ENCODE measurements around the gene SH3GL3.

Gene SH3GL3

GRCh38 chr15:83435202-83435601, 11.9 kb upstream of the SH3GL3 start:
- Histone ChIP-seq H3K4me1 (ENCODE audit: insufficient read depth, low read length, severe bottlenecking) (no peaks in the 10 kb centered on the region), H3K36me3 (ENCODE audit: insufficient read depth, low read length) (no peaks in the 10 kb centered on the region), H3K9ac (ENCODE audit: low read length) (no peak overlapping the region), H3K4me3 (ENCODE audit: low read depth, low read length, poor library complexity, severe bottlenecking) (no peak overlapping the region), H3F3A (ENCODE audit: insufficient read depth, low read length) (no peaks in the 10 kb centered on the region), H3K27ac (ENCODE audit: low read depth, low read length, poor library complexity, severe bottlenecking) (no peak overlapping the region), H3K79me2 (ENCODE audit: insufficient read depth, low read length) (no peaks in the 10 kb centered on the region), H3K27me3 (ENCODE audit: insufficient read depth, low read length) (no peaks in the 10 kb centered on the region), H3K9me3 (ENCODE audit: low read length) (no peaks in the 10 kb centered on the region), H2AFZ (ENCODE audit: low read length) (no peak overlapping the region), H4K20me1 (ENCODE audit: insufficient read depth, low read length) (no peaks in the 10 kb centered on the region), H3K4me2 (ENCODE audit: low read length) (no peak overlapping the region), H3K9me2 (ENCODE audit: low read depth, low read length) (no peaks in the 10 kb centered on the region)
- TF ChIP-seq CTCF (IDR thresholded peaks at IDR 0.05; ENCODE audit: low read length) (no peak), EZH2 (IDR thresholded peaks at IDR 0.05; ENCODE audit: borderline replicate concordance, low read length) (no peak)

DNA sequence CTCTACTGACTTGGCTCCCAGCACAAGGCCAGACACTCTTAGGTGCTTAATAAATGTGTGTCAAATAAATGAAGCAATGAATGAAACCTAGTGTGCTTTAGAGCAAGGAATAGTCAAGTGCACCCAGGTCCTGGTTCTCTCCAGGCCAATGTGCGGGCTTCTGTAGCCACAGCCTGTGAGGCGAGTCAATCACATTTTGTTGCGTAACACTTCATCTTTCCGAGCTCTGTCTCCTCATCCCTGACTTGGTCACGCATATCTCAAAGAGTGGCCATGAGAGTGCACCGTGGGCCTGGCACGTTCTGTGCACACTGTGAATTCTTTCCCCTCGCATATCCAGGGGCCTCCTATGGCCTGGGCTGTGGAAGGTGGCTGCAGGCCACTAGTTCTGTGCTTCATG, 11.4 kb upstream of the SH3GL3 start:
- TF ChIP-seq EZH2 (IDR thresholded peaks at IDR 0.05; ENCODE audit: borderline replicate concordance, low read length) (no peak), CTCF (IDR thresholded peaks at IDR 0.05; ENCODE audit: low read length) (no peak)
- H3K27ac ChIP-seq (ENCODE audit: low read depth, low read length, poor library complexity, severe bottlenecking): no peak overlapping the region

DNA sequence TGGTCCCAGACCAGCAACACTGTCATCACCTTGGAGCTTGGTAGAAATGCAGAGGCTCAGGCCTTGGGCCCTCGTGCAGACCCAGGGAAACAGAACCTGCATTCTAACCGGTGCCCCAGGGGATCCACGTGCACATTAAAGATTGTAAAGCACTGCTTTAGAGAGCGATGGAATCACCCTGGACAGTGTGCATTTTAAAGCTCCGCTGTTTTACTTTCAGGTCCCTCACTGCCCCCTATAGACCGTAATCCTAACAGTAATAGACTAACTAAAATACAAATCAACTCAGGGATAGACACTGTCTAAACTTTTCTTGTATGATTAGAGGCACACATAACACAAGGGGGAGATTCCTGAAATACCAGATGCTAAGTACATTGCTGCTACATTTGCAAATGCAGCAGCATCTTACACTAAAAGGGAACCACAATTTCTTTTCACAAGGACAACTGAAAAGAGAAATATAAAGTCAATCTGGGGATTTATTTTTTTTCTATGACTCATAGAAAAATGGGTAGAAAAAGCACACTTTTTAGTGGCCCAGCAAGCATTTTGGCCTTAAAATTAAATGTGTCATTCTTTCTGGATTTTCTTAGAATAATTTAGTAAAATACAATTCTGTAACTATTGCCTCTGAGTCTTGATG, 10.5 kb upstream of the SH3GL3 start:
- Histone ChIP-seq H3F3A (ENCODE audit: insufficient read depth, low read length) (no peaks in the 10 kb centered on the region), H3K9ac (ENCODE audit: low read length) (no peak overlapping the region), H3K36me3 (ENCODE audit: insufficient read depth, low read length) (no peaks in the 10 kb centered on the region), H3K4me3 (ENCODE audit: low read depth, low read length, poor library complexity, severe bottlenecking) (no peak overlapping the region), H4K20me1 (ENCODE audit: insufficient read depth, low read length) (no peaks in the 10 kb centered on the region), H2AFZ (ENCODE audit: low read length) (no peak overlapping the region), H3K9me2 (ENCODE audit: low read depth, low read length) (no peaks in the 10 kb centered on the region), H3K27me3 (ENCODE audit: insufficient read depth, low read length) (no peaks in the 10 kb centered on the region), H3K79me2 (ENCODE audit: insufficient read depth, low read length) (no peaks in the 10 kb centered on the region), H3K4me2 (ENCODE audit: low read length) (no peak overlapping the region), H3K9me3 (ENCODE audit: low read length) (no peaks in the 10 kb centered on the region), H3K4me1 (ENCODE audit: insufficient read depth, low read length, severe bottlenecking) (no peaks in the 10 kb centered on the region), H3K27ac (ENCODE audit: low read depth, low read length, poor library complexity, severe bottlenecking) (no peak overlapping the region)
- no peak for TF ChIP-seq EZH2 (IDR thresholded peaks at IDR 0.05; ENCODE audit: borderline replicate concordance, low read length)
- TF ChIP-seq CTCF (IDR thresholded peaks at IDR 0.05; ENCODE audit: low read length): peak; percentile 45; the same call in 1 of the 2 replicates

More for the DNA sequence above, 11.4 kb upstream of the SH3GL3 start:
- Histone ChIP-seq H3K36me3 (ENCODE audit: insufficient read depth, low read length) (no peaks in the 10 kb centered on the region), H3F3A (ENCODE audit: insufficient read depth, low read length) (no peaks in the 10 kb centered on the region), H4K20me1 (ENCODE audit: insufficient read depth, low read length) (no peaks in the 10 kb centered on the region), H3K4me1 (ENCODE audit: insufficient read depth, low read length, severe bottlenecking) (no peaks in the 10 kb centered on the region), H2AFZ (ENCODE audit: low read length) (no peak overlapping the region), H3K4me3 (ENCODE audit: low read depth, low read length, poor library complexity, severe bottlenecking) (no peak overlapping the region), H3K9me2 (ENCODE audit: low read depth, low read length) (no peaks in the 10 kb centered on the region), H3K9me3 (ENCODE audit: low read length) (no peaks in the 10 kb centered on the region), H3K4me2 (ENCODE audit: low read length) (no peak overlapping the region), H3K79me2 (ENCODE audit: insufficient read depth, low read length) (no peaks in the 10 kb centered on the region), H3K27me3 (ENCODE audit: insufficient read depth, low read length) (no peaks in the 10 kb centered on the region), H3K9ac (ENCODE audit: low read length) (no peak overlapping the region)
